NT2/D1 (cell line): ENCODE measurements around the gene HAVCR2.

Experiments
- DNase-seq: peaks from one replicate; pipeline ENCODE4 v3.0.0-alpha.2; 2011; ENCODE audit warnings: low read depth, low spot score
- H3K27me3 ChIP-seq: 2 replicates; pipeline ENCODE4 v1.6.0; 2011; ENCODE audit warnings: mild to moderate bottlenecking; ENCODE audit not compliant: insufficient read length, insufficient read depth
- H3K36me3 ChIP-seq: 2 replicates; pipeline ENCODE4 v1.6.1; 2011; ENCODE audit warnings: mild to moderate bottlenecking, low read length, mixed read lengths; ENCODE audit not compliant: insufficient read depth, insufficient read length
- H3K4me1 ChIP-seq: 2 replicates; pipeline ENCODE4 v1.5.1; 2011; ENCODE audit not compliant: insufficient read depth, insufficient read length
- H3K4me3 ChIP-seq: 2 replicates; pipeline ENCODE4 v1.5.1; 2011; ENCODE audit warnings: low read depth; ENCODE audit not compliant: insufficient read length
- H3K9ac ChIP-seq: 2 replicates; pipeline ENCODE4 v1.6.0; 2011; ENCODE audit warnings: low read depth; ENCODE audit not compliant: insufficient read length
- H3K9me3 ChIP-seq: 2 replicates; pipeline ENCODE4 v1.5.1; 2011; ENCODE audit warnings: mild to moderate bottlenecking, low read length; ENCODE audit not compliant: insufficient read depth
- YY1 ChIP-seq: IDR thresholded peaks from 2 replicates; pipeline ENCODE4 v1.6.1; 2011; ENCODE audit not compliant: insufficient read length, insufficient read depth

Gene HAVCR2

DNA sequence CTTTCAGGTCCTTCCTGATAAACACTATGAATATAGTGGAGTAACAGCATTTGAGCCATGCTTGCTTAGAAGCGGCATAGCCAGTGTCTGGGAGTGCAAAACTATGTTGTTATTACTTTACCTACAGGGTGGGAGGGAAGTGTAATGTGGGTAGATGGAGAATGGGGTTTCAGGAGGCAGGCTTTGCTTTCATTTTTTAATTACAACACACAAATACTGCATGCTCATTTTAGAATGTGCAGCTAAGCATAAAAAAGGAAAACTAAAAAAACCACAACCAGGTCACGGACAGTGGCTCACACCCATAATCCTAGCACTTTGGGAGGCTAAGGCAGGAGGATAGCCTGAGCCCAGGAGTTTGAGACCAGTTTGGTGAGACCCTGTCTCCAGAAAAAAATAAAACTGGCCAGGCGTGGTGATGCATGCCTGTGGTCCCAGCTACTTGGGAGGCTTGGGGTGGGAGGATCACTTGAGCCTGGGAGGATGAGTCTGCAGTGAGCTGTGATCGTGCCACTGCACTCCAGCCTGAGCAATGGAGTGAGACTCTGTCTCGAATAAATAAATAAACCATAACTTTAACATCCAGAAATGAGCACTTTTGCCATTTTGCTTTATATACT lies 70.2 kb downstream of the HAVCR2 start:
- no peak for TF ChIP-seq YY1
- H3K36me3 ChIP-seq = no peaks in the 10 kb centered on the region
- DNase-seq = no peak

More for the DNA sequence above, 70.2 kb downstream of the HAVCR2 start:
- Histone ChIP-seq H3K9ac (no peak overlapping the region), H3K4me1 (no peaks in the 10 kb centered on the region), H3K9me3 (no peaks in the 10 kb centered on the region), H3K27me3 (no peaks in the 10 kb centered on the region), H3K4me3 (no peak overlapping the region)
